GM18520 (cell line): ENCODE results near the gene SNRNP40.

Experiments
- ATAC-seq: cut with Tn5 transposase; IDR thresholded peaks from one replicate; pipeline ENCODE4 v1.9.1; 2021; ENCODE audit not compliant: unreplicated experiment

Gene SNRNP40

DNA sequence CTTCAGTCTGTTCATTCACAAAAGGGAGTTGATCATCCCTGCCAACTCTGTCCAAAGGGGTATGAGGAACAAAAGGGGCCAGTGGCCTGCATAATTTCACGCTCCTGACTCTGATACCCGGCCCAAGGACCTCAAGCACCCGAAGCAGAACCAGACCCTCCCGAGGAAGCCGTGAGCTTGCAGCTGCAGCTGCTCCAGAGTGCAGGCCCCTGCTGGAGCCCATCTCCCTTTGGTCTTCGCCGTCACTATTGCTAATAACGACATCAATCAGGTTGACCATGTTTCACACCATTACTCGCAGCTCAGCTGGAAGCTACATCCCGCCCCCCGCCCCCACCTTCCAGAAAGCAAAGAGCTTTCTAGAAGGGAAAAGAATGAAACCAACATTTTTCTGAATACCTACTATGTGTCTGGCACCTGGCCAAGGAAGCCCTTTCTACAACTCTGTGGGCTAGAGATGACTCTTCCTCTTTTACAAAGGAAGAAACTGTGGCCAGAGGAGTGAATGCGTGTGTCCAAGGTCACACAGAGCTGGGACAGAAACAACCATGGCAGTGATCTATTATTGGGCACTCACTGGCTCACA lies 62.4 kb downstream of the SNRNP40 start:
- ATAC-seq = no peak

DNA sequence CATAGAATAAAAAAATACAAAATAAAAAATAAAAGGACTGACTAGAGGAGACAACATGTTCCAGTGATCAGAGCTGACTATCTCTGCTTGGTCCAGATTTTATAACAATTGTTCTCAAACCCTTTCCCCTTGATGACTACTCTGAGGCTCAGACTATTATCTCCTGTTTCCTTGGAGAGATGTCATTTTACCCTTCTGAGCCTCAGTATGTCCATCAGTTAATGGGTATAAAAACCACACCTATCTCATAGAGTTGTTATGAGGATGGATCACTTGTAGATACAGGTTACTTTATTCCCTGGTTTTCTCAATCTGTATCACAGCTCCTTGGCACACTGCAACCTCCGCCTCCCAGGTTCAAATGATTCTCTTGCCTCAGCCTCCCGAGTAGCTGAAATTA lies 63.9 kb downstream of the SNRNP40 start:
- ATAC-seq = no peak

GRCh38 chr1:31231802-31232201 lies 64.8 kb downstream of the SNRNP40 start:
- ATAC-seq = no peak

GRCh38 chr1:31230378-31230777 lies 66.2 kb downstream of the SNRNP40 start:
- ATAC-seq = no peak

GRCh38 chr1:31228986-31229385 lies 67.6 kb downstream of the SNRNP40 start:
- ATAC-seq = no peak

- ATAC-seq = no peak
Observed at GRCh38 chr1:31227891-31228568, 68.6 kb downstream of the SNRNP40 start.

DNA sequence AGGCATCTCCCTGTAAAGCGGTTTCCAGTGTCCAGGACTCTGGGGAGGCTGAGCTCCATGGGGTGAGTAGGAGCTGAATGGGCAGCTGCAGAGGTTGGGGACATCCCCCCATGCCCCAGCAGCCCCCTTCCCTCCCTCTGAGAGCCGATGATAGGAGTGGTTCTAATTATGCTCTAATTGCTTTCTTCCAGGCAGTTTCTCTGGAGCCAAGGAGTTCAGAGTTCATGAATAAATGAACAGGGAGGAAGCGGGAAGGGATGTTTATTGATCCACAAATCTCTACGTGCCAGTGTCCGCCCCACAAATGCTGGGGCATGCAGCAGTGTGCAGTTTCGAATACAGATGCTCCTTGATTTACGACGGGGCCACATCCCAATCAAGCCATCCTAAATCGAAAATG lies 72.5 kb downstream of the SNRNP40 start:
- ATAC-seq = no peak

GRCh38 chr1:31222176-31222575 lies 74.4 kb downstream of the SNRNP40 start:
- ATAC-seq = no peak

DNA sequence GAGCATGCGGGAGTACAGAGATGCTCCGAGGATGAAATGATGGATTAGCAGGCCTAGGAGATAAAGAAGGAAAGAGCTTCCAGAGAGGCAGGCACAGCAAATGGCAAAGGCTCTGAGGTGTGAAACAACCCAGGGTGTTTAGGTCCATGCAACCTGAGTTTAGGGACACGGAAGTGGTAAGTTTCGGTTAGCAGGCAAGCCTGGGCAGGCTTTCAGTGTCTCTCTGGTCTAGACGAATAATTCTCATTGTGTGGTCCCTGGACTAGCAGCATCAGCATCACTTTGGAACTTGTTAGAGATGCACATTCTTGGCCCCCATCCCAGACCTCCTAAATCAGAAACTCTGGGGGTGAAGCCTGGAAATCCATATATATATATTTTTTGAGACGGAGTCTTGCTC lies 75.5 kb downstream of the SNRNP40 start:
- ATAC-seq = no peak

DNA sequence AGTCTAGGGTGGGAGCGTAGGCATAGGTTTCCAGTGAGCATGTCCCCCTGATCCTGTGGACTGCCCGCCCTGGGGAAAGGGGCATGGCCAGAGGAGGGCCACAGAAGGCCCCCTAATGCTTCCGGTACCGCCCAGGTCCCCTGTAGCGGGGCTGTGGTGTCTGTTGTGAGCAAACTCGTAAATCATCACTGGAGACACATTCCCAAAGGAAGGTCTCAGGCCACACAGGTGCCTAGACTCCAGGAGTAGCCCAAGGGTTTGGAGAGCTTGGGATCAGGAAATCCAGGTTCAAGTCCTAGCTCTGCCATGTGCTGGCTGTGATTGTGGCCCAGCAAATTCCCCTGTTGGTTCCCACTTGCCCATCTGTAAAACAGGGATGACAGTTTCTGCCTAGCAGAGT lies 77.1 kb downstream of the SNRNP40 start:
- no peak for ATAC-seq

DNA sequence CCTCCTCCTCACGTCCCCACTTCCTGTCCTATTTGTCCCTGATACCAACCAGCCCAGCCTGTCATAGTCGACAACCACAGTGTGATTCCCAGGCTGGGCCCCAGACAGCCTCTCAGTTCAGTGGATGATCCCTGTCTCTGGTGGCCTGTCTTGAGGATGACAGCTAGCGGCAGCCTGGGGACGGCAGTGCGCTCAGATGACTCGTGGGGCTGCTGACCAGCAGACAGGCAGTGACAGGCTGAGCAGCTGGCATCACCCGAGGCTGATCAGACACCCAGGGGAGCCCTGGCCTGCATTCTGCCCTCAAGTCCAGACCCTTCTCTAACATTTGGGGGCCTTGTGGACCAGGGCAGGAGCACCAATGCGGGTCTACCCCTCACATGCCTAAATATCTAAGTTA lies 77.9 kb downstream of the SNRNP40 start:
- ATAC-seq = no peak

- no peak for ATAC-seq
Observed at GRCh38 chr1:31216016-31216415, 80.6 kb downstream of the SNRNP40 start.

DNA sequence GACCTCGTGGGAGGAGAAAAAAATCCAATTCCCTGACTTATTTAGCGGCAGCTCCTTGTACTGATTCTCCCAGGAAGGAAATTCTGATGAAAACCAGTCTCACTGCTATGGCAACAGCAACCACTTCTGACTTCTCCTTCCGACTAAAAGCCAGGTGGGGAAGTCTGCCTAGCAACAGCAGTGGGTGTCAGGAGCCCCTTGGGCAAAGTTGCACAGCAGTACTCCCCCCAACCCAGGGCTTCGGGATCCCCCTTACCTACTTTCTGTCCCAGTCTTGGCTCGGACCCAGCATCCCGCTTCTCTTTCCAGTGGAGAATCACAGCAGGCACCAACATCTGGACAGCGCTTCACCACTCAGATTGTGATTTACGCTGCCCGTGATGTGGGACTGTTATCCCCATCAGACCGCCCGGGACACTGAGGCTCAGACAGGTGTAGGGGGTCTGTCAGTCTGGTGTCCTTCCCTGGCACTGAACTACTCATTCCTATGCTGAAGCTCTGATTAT lies 81.5 kb downstream of the SNRNP40 start:
- ATAC-seq = no peak

DNA sequence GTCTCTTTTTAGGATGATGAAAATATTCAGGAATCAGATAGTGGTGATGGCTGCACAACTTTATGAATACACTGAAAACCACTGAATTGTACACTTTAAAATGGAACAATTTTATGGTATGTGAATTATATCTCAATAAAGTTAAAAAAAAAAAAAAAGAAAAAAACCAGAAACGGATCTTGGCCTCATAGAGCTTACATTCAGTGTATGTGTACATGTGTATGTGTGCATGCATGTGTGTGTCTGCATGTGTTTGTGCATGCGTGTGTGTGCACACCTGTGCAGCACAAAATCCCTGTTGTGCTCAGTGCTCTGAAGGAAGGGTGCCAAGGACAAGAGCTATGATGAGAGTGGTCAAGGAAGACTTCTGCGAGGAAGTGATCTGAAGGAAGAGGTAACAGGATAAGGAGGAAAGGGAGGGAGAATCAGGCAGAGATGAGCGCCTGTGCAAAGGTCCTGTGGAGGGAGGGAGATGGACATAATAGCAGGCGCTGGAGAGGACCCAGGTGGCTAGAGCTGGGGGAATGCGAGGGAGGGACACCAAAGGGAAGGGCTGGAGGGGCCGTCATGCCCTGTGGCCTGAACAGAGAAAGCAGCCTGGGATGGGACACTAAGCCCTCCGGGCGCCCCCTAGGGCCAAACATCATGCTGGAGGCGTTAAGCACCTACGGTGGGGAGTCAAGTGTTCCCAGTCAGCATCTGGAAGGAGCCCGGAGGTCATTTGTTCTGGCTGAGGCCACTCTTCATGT lies 82.1 kb downstream of the SNRNP40 start:
- ATAC-seq = no peak
